Measurements from ENCODE around the gene RPN2. TPM values are rescaled to one million over a fixed set of nuclear protein-coding genes. Genes with fewer than 3 reads are reported as not detected.

The RPN2 gene
- polyA plus RNA-seq, 1 donor (not counting 4 experiments of a cell fraction or from before 2014, with no cell fraction given): 220 TPM

DNA sequence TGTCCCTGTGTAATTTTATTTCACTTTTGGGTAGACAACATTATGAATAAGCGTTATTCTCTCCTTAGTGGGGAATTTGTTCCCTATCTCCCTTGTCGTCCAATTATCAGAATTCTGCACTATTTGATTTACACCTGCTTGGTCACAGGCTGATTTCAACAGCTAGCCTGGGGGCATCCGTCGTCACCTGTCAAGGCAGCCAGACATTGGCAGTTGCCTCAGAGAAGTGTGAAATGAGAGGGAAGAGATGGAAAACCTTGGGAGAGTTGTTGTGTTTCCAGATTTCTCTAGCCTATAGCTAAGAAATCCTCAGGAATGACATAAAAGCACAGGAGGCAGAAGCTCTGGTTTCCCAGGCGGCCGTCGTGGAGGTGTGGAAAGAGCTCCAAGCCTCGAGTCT is 83.4 kb downstream of the RPN2 start:
- TF ChIP-seq, protein P1, sequence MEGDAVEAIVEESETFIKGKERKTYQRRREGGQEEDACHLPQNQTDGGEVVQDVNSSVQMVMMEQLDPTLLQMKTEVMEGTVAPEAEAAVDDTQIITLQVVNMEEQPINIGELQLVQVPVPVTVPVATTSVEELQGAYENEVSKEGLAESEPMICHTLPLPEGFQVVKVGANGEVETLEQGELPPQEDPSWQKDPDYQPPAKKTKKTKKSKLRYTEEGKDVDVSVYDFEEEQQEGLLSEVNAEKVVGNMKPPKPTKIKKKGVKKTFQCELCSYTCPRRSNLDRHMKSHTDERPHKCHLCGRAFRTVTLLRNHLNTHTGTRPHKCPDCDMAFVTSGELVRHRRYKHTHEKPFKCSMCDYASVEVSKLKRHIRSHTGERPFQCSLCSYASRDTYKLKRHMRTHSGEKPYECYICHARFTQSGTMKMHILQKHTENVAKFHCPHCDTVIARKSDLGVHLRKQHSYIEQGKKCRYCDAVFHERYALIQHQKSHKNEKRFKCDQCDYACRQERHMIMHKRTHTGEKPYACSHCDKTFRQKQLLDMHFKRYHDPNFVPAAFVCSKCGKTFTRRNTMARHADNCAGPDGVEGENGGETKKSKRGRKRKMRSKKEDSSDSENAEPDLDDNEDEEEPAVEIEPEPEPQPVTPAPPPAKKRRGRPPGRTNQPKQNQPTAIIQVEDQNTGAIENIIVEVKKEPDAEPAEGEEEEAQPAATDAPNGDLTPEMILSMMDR (optimal IDR thresholded peaks at IDR 0.05 in 1 of 3, IDR thresholded peaks at IDR 0.05 in 1 of 3, conservative IDR thresholded peaks at IDR 0.05 in 1 of 3; ENCODE audit: extremely low read depth in 1 of 3, insufficient read depth in 2 of 3, low read length in 3 of 3): no peak
- TF ChIP-seq EZH2 (IDR thresholded peaks at IDR 0.05; ENCODE audit: low read length): no peak
- H3K27me3 ChIP-seq (ENCODE audit: control insufficient read depth, extremely low read depth, insufficient read depth, low read length): peaks cover 36% of the 10 kb centered on the region
- H3K4me3 ChIP-seq (ENCODE audit: control insufficient read depth in 2 of 3, extremely low read depth in 1 of 3, insufficient read depth in 2 of 3, low read depth in 1 of 3, low read length in 3 of 3): no peak overlapping the region
- dilution Hi-C loops (cut with MboI; ENCODE audit: extremely low pct_ligation_motif_present, low sequenced_read_pairs): loop anchor here (25.0 kb wide), 1 partner anchor 225 kb away; no protein-coding TSS in a partner anchor
- no peaks in the 10 kb centered on the region for H3K9me1 ChIP-seq (ENCODE audit: control insufficient read depth, extremely low read depth, insufficient read depth, low read length)
- no peaks in the 10 kb centered on the region for H4K20me1 ChIP-seq (ENCODE audit: control insufficient read depth, extremely low read depth, insufficient read depth, low read length)
- no peak overlapping the region for H3K4me2 ChIP-seq (ENCODE audit: control insufficient read depth, extremely low read depth, insufficient read depth, low read depth, low read length)
- DNase-seq (ENCODE audit: low read depth, low spot score): no peak
- FAIRE-seq: no peak
- no peak overlapping the region for H2AFZ ChIP-seq (ENCODE audit: control insufficient read depth, low read length)
- H3K9ac ChIP-seq (ENCODE audit: control insufficient read depth, extremely low read depth, insufficient read depth, low read length): no peak overlapping the region
- no peaks in the 10 kb centered on the region for H3K79me2 ChIP-seq (ENCODE audit: control insufficient read depth, insufficient read depth, low read length)
- H3K36me3 ChIP-seq (ENCODE audit: control insufficient read depth in 2 of 2, extremely low read depth in 1 of 2, insufficient read depth in 2 of 2, low read length in 2 of 2): no peaks in the 10 kb centered on the region
- H3K27ac ChIP-seq (ENCODE audit: control insufficient read depth, insufficient read depth, low read length): no peak overlapping the region
- H3K4me1 ChIP-seq (ENCODE audit: control insufficient read depth, extremely low read depth, insufficient read depth, low read length): peaks cover 3% of the 10 kb centered on the region
- H3K9me3 ChIP-seq (ENCODE audit: control insufficient read depth, low read depth, low read length): no peaks in the 10 kb centered on the region

DNA sequence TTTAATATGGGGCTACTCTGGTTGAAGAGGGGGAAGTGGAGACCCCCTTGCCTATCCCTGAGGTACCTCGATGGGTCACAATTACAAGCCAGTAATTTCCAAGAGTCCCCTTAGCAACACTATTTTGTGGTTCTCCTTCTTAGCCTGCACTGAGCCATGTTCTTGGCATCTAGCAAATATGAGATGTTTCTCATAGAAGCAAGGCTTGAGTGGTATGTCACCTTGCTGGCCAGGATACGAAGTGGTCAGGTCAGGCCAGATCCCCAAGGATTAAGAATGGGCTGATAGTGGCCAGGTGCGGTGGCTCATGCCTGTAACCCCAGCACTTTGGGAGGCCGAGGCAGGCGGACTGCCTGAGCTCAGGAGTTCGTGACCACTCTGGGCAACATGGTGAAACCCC is 84.6 kb downstream of the RPN2 start:
- Histone ChIP-seq H3K9me1 (ENCODE audit: control insufficient read depth, extremely low read depth, insufficient read depth, low read length) (no peaks in the 10 kb centered on the region), H3K79me2 (ENCODE audit: control insufficient read depth, insufficient read depth, low read length) (no peaks in the 10 kb centered on the region), H3K9me3 (ENCODE audit: control insufficient read depth, low read depth, low read length) (no peaks in the 10 kb centered on the region), H3K9ac (ENCODE audit: control insufficient read depth, extremely low read depth, insufficient read depth, low read length) (no peak overlapping the region), H3K4me1 (ENCODE audit: control insufficient read depth, extremely low read depth, insufficient read depth, low read length) (peaks cover 3% of the 10 kb centered on the region), H3K27me3 (ENCODE audit: control insufficient read depth, extremely low read depth, insufficient read depth, low read length) (peaks cover 31% of the 10 kb centered on the region), H3K4me2 (ENCODE audit: control insufficient read depth, extremely low read depth, insufficient read depth, low read depth, low read length) (no peak overlapping the region), H3K27ac (ENCODE audit: control insufficient read depth, insufficient read depth, low read length) (no peak overlapping the region), H3K4me3 (ENCODE audit: control insufficient read depth in 2 of 3, extremely low read depth in 1 of 3, insufficient read depth in 2 of 3, low read depth in 1 of 3, low read length in 3 of 3) (no peak overlapping the region), H3K36me3 (ENCODE audit: control insufficient read depth in 2 of 2, extremely low read depth in 1 of 2, insufficient read depth in 2 of 2, low read length in 2 of 2) (no peaks in the 10 kb centered on the region), H2AFZ (ENCODE audit: control insufficient read depth, low read length) (no peak overlapping the region), H4K20me1 (ENCODE audit: control insufficient read depth, extremely low read depth, insufficient read depth, low read length) (no peaks in the 10 kb centered on the region)
- FAIRE-seq (no peak), DNase-seq (ENCODE audit: low read depth, low spot score) (no peak)
- dilution Hi-C loops (cut with MboI; ENCODE audit: extremely low pct_ligation_motif_present, low sequenced_read_pairs): loop anchor here (25.0 kb wide), 1 partner anchor 224 kb away; no protein-coding TSS in a partner anchor
- TF ChIP-seq EZH2 (IDR thresholded peaks at IDR 0.05; ENCODE audit: low read length): no peak
- TF ChIP-seq, protein P1 (optimal IDR thresholded peaks at IDR 0.05 in 1 of 3, IDR thresholded peaks at IDR 0.05 in 1 of 3, conservative IDR thresholded peaks at IDR 0.05 in 1 of 3; ENCODE audit: extremely low read depth in 1 of 3, insufficient read depth in 2 of 3, low read length in 3 of 3): no peak

Measured in keratinocyte (primary cell).